ENCODE data around the gene LMNB1. TPM values are rescaled to one million over a fixed set of nuclear protein-coding genes. Genes with fewer than 3 reads are reported as not detected.

The LMNB1 gene
- total and polyA plus RNA-seq, 2 of the 13 experiments (the other 11 are each of a cell fraction or from before 2014, with no cell fraction given) = 12.5 to 159 TPM

GRCh38 chr5:126805063-126805462, 28.1 kb downstream of the LMNB1 start:
- no peak for FAIRE-seq
- Histone ChIP-seq H3K4me2 (ENCODE audit: low read depth, low read length) (no peak overlapping the region), H3K9me3 (ENCODE audit: low read length) (no peaks in the 10 kb centered on the region), H4K20me1 (ENCODE audit: insufficient read depth, low read length) (no peaks in the 10 kb centered on the region), H3K27ac (ENCODE audit: extremely low read length, insufficient read depth, low read length) (no peak overlapping the region), H2AFZ (ENCODE audit: low read length) (no peak overlapping the region), H3K9ac (ENCODE audit: insufficient read depth, low read depth, low read length) (no peak overlapping the region), H3K27me3 (ENCODE audit: control insufficient read depth in 1 of 2, insufficient read depth in 2 of 2, low read length in 2 of 2) (no peaks in the 10 kb centered on the region), H3K79me2 (ENCODE audit: insufficient read depth, low read length) (peaks cover 35% of the 10 kb centered on the region), H3K36me3 (replicated peaks in 1 of 2; ENCODE audit: control insufficient read depth in 1 of 2, insufficient read depth in 2 of 2, low read length in 2 of 2) (peaks cover 6 to 30% of the 10 kb centered on the region in 2 experiments), H3K4me1 (ENCODE audit: insufficient read depth, low read length) (no peaks in the 10 kb centered on the region), H3K4me3 (replicated peaks in 1 of 3; ENCODE audit: insufficient read depth in 1 of 3, low read depth in 2 of 3, low read length in 3 of 3) (no peak overlapping the region)
- 92% methylated on average over 2 of the region's 2 CpGs for WGBS (ENCODE audit: low lambda C conversion rate)
- intact Hi-C loops (cut with micrococcal nuclease; ENCODE audit: unreplicated experiment) = loop anchor here (5.0 kb wide), 1 partner anchor 263 kb away; no protein-coding TSS in a partner anchor
- POLR2A ChIA-PET = no interaction called here
- TF ChIP-seq CC2D1A (CRISPR knock-in tag; IDR thresholded peaks at IDR 0.05) (no peak), SP5 (CRISPR knock-in tag; IDR thresholded peaks at IDR 0.05; ENCODE audit: borderline replicate concordance, low read depth) (no peak), ZNF232 (CRISPR knock-in tag; IDR thresholded peaks at IDR 0.05; ENCODE audit: borderline replicate concordance) (no peak), CREB1 (IDR thresholded peaks at IDR 0.05) (no peak), CREB1 (CRISPR knock-in tag; IDR thresholded peaks at IDR 0.05) (no peak), ZNF782 (CRISPR knock-in tag; IDR thresholded peaks at IDR 0.05; ENCODE audit: borderline replicate concordance) (no peak), CTCF (CRISPR knock-in tag; IDR thresholded peaks at IDR 0.05) (no peak), PHB2 (IDR thresholded peaks at IDR 0.05; ENCODE audit: partially characterized antibody) (no peak), IKZF4 (CRISPR knock-in tag; IDR thresholded peaks at IDR 0.05; ENCODE audit: borderline replicate concordance, low read depth, not compliant biosample characterization) (no peak), ZBTB3 (CRISPR knock-in tag; IDR thresholded peaks at IDR 0.05; ENCODE audit: borderline replicate concordance, low read depth) (no peak), KDM5B (CRISPR knock-in tag; IDR thresholded peaks at IDR 0.05; ENCODE audit: borderline replicate concordance) (no peak)
- ATAC-seq = no peak
- CTCF ChIA-PET (ENCODE audit: low intra/inter-chr PET ratio, low total read pairs) = no interaction called here
- DNase-seq (ENCODE audit: low spot score) = no peak
- BruUV-seq (replicated peaks) = no TSS peak
- in situ Hi-C loops (cut with HindIII; ENCODE audit: extremely low pct_ligation_motif_present, low pct_unique_long_range_greater_than_20kb) = loop anchor here (10.0 kb wide), 1 partner anchor 150 kb away; no protein-coding TSS in a partner anchor
